GM19023 (cell line): ENCODE results near the gene PRKD2.

Source experiments
- ATAC-seq: cut with Tn5 transposase; IDR thresholded peaks from one replicate; pipeline ENCODE4 v1.9.1; 2021; ENCODE audit warnings: mild to moderate bottlenecking, moderate library complexity; ENCODE audit not compliant: unreplicated experiment

Gene PRKD2

GRCh38 chr19:46665072-46665471 lies 51.8 kb downstream of the PRKD2 start:
- no peak for ATAC-seq

GRCh38 chr19:46661735-46662592 lies 55.0 kb downstream of the PRKD2 start:
- ATAC-seq, result no peak

- peak; percentile 89 for ATAC-seq
Measured at GRCh38 chr19:46661020-46661731, 55.7 kb downstream of the PRKD2 start, which contains the start of gene DACT3. Gene DACT3 (minus strand): TSS chr19:46661182. CDS start chr19:46661064, 118 bp downstream.

GRCh38 chr19:46660551-46661019 lies 56.3 kb downstream of the PRKD2 start:
- ATAC-seq, result no peak

- ATAC-seq, result no peak
Measured at GRCh38 chr19:46660008-46660517, 56.9 kb downstream of the PRKD2 start.

- no peak for ATAC-seq
Measured at GRCh38 chr19:46659151-46660007, 57.5 kb downstream of the PRKD2 start.

- ATAC-seq, result no peak
Measured at GRCh38 chr19:46656541-46656940, 60.4 kb downstream of the PRKD2 start.

- ATAC-seq, result no peak
Measured at GRCh38 chr19:46654621-46655152, 62.2 kb downstream of the PRKD2 start.

- ATAC-seq, result no peak
Measured at GRCh38 chr19:46650445-46650844, 66.5 kb downstream of the PRKD2 start.

- ATAC-seq, result no peak
Measured at GRCh38 chr19:46648961-46649960, 67.7 kb downstream of the PRKD2 start.

- ATAC-seq, result no peak
Measured at GRCh38 chr19:46648060-46648960, 68.6 kb downstream of the PRKD2 start.

- no peak for ATAC-seq
Measured at GRCh38 chr19:46646402-46646801, 70.5 kb downstream of the PRKD2 start.

GRCh38 chr19:46644720-46645119 lies 72.2 kb downstream of the PRKD2 start:
- no peak for ATAC-seq

- no peak for ATAC-seq
Measured at GRCh38 chr19:46640656-46641055, 76.3 kb downstream of the PRKD2 start.

- no peak for ATAC-seq
Measured at GRCh38 chr19:46639358-46640182, 77.3 kb downstream of the PRKD2 start.

GRCh38 chr19:46637224-46637623 lies 79.7 kb downstream of the PRKD2 start:
- ATAC-seq, result no peak
